Mucosa of stomach (tissue), 1 donor: ENCODE data around the gene ARHGAP6.

Source experiments
- H3K27me3 ChIP-seq: one replicate; pipeline ENCODE4 v1.7.0; 2013; ENCODE audit warnings: mild to moderate bottlenecking, low read length; ENCODE audit not compliant: control insufficient read depth, insufficient read depth
- H3K36me3 ChIP-seq: one replicate; pipeline ENCODE4 v1.7.0; 2013; ENCODE audit warnings: low read length; ENCODE audit not compliant: control insufficient read depth, insufficient read depth
- H3K4me1 ChIP-seq: one replicate; pipeline ENCODE4 v1.7.0; 2013; ENCODE audit warnings: mild to moderate bottlenecking, low read length; ENCODE audit not compliant: control insufficient read depth, insufficient read depth
- H3K4me3 ChIP-seq: one replicate; pipeline ENCODE4 v1.7.0; 2013; ENCODE audit warnings: low read length
- H3K9ac ChIP-seq: one replicate; pipeline ENCODE4 v1.7.0; 2013; ENCODE audit warnings: mild to moderate bottlenecking, low read length, moderate library complexity
- H3K9me3 ChIP-seq: one replicate; pipeline ENCODE4 v1.7.0; 2013; ENCODE audit warnings: mild to moderate bottlenecking, low read length, moderate library complexity; ENCODE audit not compliant: control insufficient read depth
- donor health status: Pancreatic carcinoma.

Gene ARHGAP6

GRCh38 chrX:11269006-11269405, 396.7 kb downstream of the ARHGAP6 start:
- no peak overlapping the region for H3K4me3 ChIP-seq
- no peaks in the 10 kb centered on the region for H3K27me3 ChIP-seq
- H3K9ac ChIP-seq: no peak overlapping the region
- H3K4me1 ChIP-seq: peaks cover 9% of the 10 kb centered on the region
- H3K36me3 ChIP-seq: no peaks in the 10 kb centered on the region
- no peaks in the 10 kb centered on the region for H3K9me3 ChIP-seq

GRCh38 chrX:11267425-11267824, 398.3 kb downstream of the ARHGAP6 start:
- no peaks in the 10 kb centered on the region for H3K27me3 ChIP-seq
- no peak overlapping the region for H3K4me3 ChIP-seq
- H3K4me1 ChIP-seq: peaks cover 15% of the 10 kb centered on the region
- H3K36me3 ChIP-seq: no peaks in the 10 kb centered on the region
- no peak overlapping the region for H3K9ac ChIP-seq
- no peaks in the 10 kb centered on the region for H3K9me3 ChIP-seq

GRCh38 chrX:11266573-11267003, 399.1 kb downstream of the ARHGAP6 start:
- no peaks in the 10 kb centered on the region for H3K36me3 ChIP-seq
- no peaks in the 10 kb centered on the region for H3K27me3 ChIP-seq
- H3K4me1 ChIP-seq: peaks cover 15% of the 10 kb centered on the region
- H3K9me3 ChIP-seq: no peaks in the 10 kb centered on the region
- no peak overlapping the region for H3K4me3 ChIP-seq
- H3K9ac ChIP-seq: no peak overlapping the region

GRCh38 chrX:11265352-11265751, 400.4 kb downstream of the ARHGAP6 start:
- Histone ChIP-seq H3K4me3 (no peak overlapping the region), H3K9me3 (no peaks in the 10 kb centered on the region), H3K4me1 (peaks cover 21% of the 10 kb centered on the region), H3K27me3 (no peaks in the 10 kb centered on the region), H3K9ac (no peak overlapping the region), H3K36me3 (no peaks in the 10 kb centered on the region)

GRCh38 chrX:11264925-11265324, 400.8 kb downstream of the ARHGAP6 start:
- Histone ChIP-seq H3K9ac (no peak overlapping the region), H3K4me3 (no peak overlapping the region), H3K27me3 (no peaks in the 10 kb centered on the region)

GRCh38 chrX:11261260-11261659, 404.5 kb downstream of the ARHGAP6 start:
- Histone ChIP-seq H3K36me3 (no peaks in the 10 kb centered on the region), H3K9ac (no peak overlapping the region), H3K4me1 (peaks cover 14% of the 10 kb centered on the region), H3K4me3 (no peak overlapping the region), H3K9me3 (no peaks in the 10 kb centered on the region), H3K27me3 (no peaks in the 10 kb centered on the region)

More at GRCh38 chrX:11264925-11265324, 400.8 kb downstream of the ARHGAP6 start:
- Histone ChIP-seq H3K36me3 (no peaks in the 10 kb centered on the region), H3K4me1 (peaks cover 21% of the 10 kb centered on the region), H3K9me3 (no peaks in the 10 kb centered on the region)

GRCh38 chrX:11259437-11259836, 406.3 kb downstream of the ARHGAP6 start:
- no peak overlapping the region for H3K9ac ChIP-seq
- peaks cover 20% of the 10 kb centered on the region for H3K4me1 ChIP-seq
- no peaks in the 10 kb centered on the region for H3K36me3 ChIP-seq
- H3K9me3 ChIP-seq: no peaks in the 10 kb centered on the region
- H3K4me3 ChIP-seq: no peak overlapping the region
- no peaks in the 10 kb centered on the region for H3K27me3 ChIP-seq

- no peaks in the 10 kb centered on the region for H3K36me3 ChIP-seq
- no peaks in the 10 kb centered on the region for H3K9me3 ChIP-seq
- H3K4me1 ChIP-seq: peaks cover 22% of the 10 kb centered on the region
- no peak overlapping the region for H3K9ac ChIP-seq
- H3K4me3 ChIP-seq: no peak overlapping the region
- no peaks in the 10 kb centered on the region for H3K27me3 ChIP-seq
These were observed 408.0 kb downstream of the ARHGAP6 start for GRCh38 chrX:11257711-11258110.

GRCh38 chrX:11257290-11257689, 408.4 kb downstream of the ARHGAP6 start:
- Histone ChIP-seq H3K36me3 (no peaks in the 10 kb centered on the region), H3K4me1 (peaks cover 22% of the 10 kb centered on the region), H3K4me3 (no peak overlapping the region), H3K27me3 (no peaks in the 10 kb centered on the region), H3K9ac (no peak overlapping the region), H3K9me3 (no peaks in the 10 kb centered on the region)

GRCh38 chrX:11254417-11255109, 411.2 kb downstream of the ARHGAP6 start:
- Histone ChIP-seq H3K9me3 (no peaks in the 10 kb centered on the region), H3K4me3 (no peak overlapping the region), H3K4me1 (peaks cover 16% of the 10 kb centered on the region), H3K27me3 (no peaks in the 10 kb centered on the region), H3K36me3 (no peaks in the 10 kb centered on the region), H3K9ac (no peak overlapping the region)

- Histone ChIP-seq H3K9ac (no peak overlapping the region), H3K4me1 (peaks cover 19% of the 10 kb centered on the region), H3K27me3 (no peaks in the 10 kb centered on the region), H3K36me3 (no peaks in the 10 kb centered on the region), H3K4me3 (no peak overlapping the region), H3K9me3 (no peaks in the 10 kb centered on the region)
These were observed 421.1 kb downstream of the ARHGAP6 start for GRCh38 chrX:11244636-11245035.

GRCh38 chrX:11242704-11243103, 423.0 kb downstream of the ARHGAP6 start:
- Histone ChIP-seq H3K4me1 (peaks cover 32% of the 10 kb centered on the region), H3K36me3 (no peaks in the 10 kb centered on the region), H3K9me3 (no peaks in the 10 kb centered on the region), H3K27me3 (no peaks in the 10 kb centered on the region), H3K9ac (no peak overlapping the region), H3K4me3 (no peak overlapping the region)

- no peaks in the 10 kb centered on the region for H3K9me3 ChIP-seq
- H3K27me3 ChIP-seq: no peaks in the 10 kb centered on the region
- no peak overlapping the region for H3K4me3 ChIP-seq
- peaks cover 37% of the 10 kb centered on the region for H3K4me1 ChIP-seq
- no peak overlapping the region for H3K9ac ChIP-seq
- H3K36me3 ChIP-seq: no peaks in the 10 kb centered on the region
These were observed 424.0 kb downstream of the ARHGAP6 start for GRCh38 chrX:11241720-11242119.
